Measurements from ENCODE around the gene TENT5D.

Gene TENT5D

DNA sequence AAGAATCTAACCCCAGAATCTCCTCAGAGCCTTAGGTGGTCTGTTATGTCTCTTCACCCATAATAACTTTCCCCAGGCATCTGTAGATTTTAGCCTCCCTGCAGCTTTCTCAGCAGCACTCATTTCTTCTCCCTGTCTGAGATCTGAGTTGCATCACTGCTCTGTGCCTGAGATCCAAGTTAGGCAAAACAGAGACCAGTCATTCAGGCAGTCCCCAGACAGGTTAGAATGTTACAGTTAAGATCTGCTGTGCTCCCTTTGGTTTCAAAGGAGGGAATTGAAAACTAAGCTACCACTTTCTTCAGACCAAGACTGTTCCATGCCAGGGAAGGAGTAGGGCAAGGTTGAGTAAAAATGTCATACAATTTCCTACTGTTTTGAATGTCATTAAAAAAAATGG lies 65.3 kb downstream of the TENT5D start:
- DNase-seq = no peak
- TF ChIP-seq, protein P1, sequence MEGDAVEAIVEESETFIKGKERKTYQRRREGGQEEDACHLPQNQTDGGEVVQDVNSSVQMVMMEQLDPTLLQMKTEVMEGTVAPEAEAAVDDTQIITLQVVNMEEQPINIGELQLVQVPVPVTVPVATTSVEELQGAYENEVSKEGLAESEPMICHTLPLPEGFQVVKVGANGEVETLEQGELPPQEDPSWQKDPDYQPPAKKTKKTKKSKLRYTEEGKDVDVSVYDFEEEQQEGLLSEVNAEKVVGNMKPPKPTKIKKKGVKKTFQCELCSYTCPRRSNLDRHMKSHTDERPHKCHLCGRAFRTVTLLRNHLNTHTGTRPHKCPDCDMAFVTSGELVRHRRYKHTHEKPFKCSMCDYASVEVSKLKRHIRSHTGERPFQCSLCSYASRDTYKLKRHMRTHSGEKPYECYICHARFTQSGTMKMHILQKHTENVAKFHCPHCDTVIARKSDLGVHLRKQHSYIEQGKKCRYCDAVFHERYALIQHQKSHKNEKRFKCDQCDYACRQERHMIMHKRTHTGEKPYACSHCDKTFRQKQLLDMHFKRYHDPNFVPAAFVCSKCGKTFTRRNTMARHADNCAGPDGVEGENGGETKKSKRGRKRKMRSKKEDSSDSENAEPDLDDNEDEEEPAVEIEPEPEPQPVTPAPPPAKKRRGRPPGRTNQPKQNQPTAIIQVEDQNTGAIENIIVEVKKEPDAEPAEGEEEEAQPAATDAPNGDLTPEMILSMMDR (IDR thresholded peaks at IDR 0.05) = no peak
- Histone ChIP-seq H3K4me3 (no peak overlapping the region), H3K27ac (no peak overlapping the region), H3K4me1 (no peaks in the 10 kb centered on the region), H3K9me3 (peaks cover 0 to 9% (median 0%) of the 10 kb centered on the region in 3 donors), H3K36me3 (no peaks in the 10 kb centered on the region), H3K27me3 (no peaks in the 10 kb centered on the region)
- intact Hi-C loops (cut with DNase I; ENCODE audit: low total_unique reads) = no loop called here

DNA sequence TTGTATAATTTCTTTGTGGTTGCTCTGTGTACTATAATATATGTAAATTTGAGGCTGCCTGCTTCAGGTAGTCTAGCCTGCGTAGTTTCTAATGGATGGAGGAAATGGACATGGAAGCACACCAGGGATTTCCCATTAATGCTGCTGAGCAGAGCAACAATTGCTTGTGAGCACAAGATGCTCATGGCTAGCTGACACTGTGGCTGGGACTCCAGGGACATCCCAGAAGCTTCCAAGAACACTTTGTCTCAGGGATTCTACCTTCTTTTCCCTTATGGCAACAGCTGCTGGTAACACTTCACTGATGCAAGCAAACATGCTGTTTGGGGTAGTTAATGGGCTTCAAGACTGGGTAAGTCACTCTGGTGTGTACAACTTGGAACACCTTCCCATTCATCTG lies 66.1 kb downstream of the TENT5D start:
- peaks cover 0 to 14% (median 0%) of the 10 kb centered on the region in 3 donors for H3K9me3 ChIP-seq
- H3K27me3 ChIP-seq = no peaks in the 10 kb centered on the region
- no peaks in the 10 kb centered on the region for H3K36me3 ChIP-seq
- TF ChIP-seq, protein P1 (IDR thresholded peaks at IDR 0.05) = no peak
- H3K4me3 ChIP-seq = no peak overlapping the region
- intact Hi-C loops (cut with DNase I; ENCODE audit: low total_unique reads) = no loop called here
- H3K4me1 ChIP-seq = no peaks in the 10 kb centered on the region
- no peak for DNase-seq
- no peak overlapping the region for H3K27ac ChIP-seq

DNA sequence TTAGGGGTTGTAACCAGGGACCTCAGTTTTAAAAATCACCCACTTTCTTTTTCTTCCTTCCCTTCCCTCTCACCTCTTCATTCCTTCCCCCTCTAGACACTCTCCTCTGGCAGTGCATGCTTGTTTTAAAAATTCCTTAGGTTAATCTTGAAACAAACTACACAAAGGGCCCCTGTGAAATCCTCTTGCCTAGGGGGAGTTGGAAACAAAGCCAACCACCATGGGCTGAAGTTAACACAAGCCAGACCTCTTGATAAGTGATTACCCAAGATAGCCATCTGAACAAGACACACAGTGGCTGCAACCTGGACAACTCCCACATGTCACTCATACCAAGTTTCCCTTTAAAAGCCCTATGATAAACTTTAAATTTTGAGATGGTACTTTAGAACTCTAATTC lies 68.9 kb downstream of the TENT5D start:
- no peaks in the 10 kb centered on the region for H3K36me3 ChIP-seq
- TF ChIP-seq, protein P1 (IDR thresholded peaks at IDR 0.05) = no peak
- H3K9me3 ChIP-seq = peaks cover 0 to 14% (median 0%) of the 10 kb centered on the region in 3 donors
- no peak for DNase-seq
- intact Hi-C loops (cut with DNase I; ENCODE audit: low total_unique reads) = no loop called here
- no peaks in the 10 kb centered on the region for H3K4me1 ChIP-seq
- H3K27me3 ChIP-seq = no peaks in the 10 kb centered on the region
- H3K27ac ChIP-seq = no peak overlapping the region
- H3K4me3 ChIP-seq = no peak overlapping the region

All from tibial artery (tissue), 4 donors.